ENCODE measurements around the gene ING4.

The ING4 gene

GRCh38 chr12:6632026-6632983 is 30.6 kb downstream of the ING4 start:
- peak; percentile 55 for DNase-seq

- peak; percentile 18 for DNase-seq
Observed at GRCh38 chr12:6631549-6631961, 31.4 kb downstream of the ING4 start.

GRCh38 chr12:6630736-6631135 is 32.2 kb downstream of the ING4 start:
- peak; percentile 88 for DNase-seq

- DNase-seq = peak; percentile 92
Observed at GRCh38 chr12:6627616-6628015, 35.3 kb downstream of the ING4 start.

- DNase-seq = peak; percentile 26
Observed at GRCh38 chr12:6626654-6627283, 36.1 kb downstream of the ING4 start.

GRCh38 chr12:6620885-6621274 is 42.0 kb downstream of the ING4 start:
- DNase-seq = no peak

GRCh38 chr12:6620137-6620884 is 42.6 kb downstream of the ING4 start:
- no peak for DNase-seq

- no peak for DNase-seq
Observed at GRCh38 chr12:6618483-6619225, 44.3 kb downstream of the ING4 start.

- DNase-seq = no peak
Observed at GRCh38 chr12:6615802-6616201, 47.1 kb downstream of the ING4 start.

- peak; percentile 44 for DNase-seq
Observed at GRCh38 chr12:6614513-6615172, 48.3 kb downstream of the ING4 start.

GRCh38 chr12:6613776-6614512 is 49.0 kb downstream of the ING4 start:
- DNase-seq = peak; percentile 100

- peak; percentile 99 for DNase-seq
Observed at GRCh38 chr12:6613015-6613775, 49.7 kb downstream of the ING4 start.

- DNase-seq = no peak
Observed at GRCh38 chr12:6612652-6613014, 50.3 kb downstream of the ING4 start.

- no peak for DNase-seq
Observed at GRCh38 chr12:6612247-6612646, 50.7 kb downstream of the ING4 start.

- peak; percentile 50 for DNase-seq
Observed at GRCh38 chr12:6608592-6609281, 54.2 kb downstream of the ING4 start.

GRCh38 chr12:6607751-6608591 is 54.9 kb downstream of the ING4 start:
- DNase-seq = peak; percentile 91

- DNase-seq = peak; percentile 82
Observed at GRCh38 chr12:6606331-6607131, 56.4 kb downstream of the ING4 start.
